SH-SY5Y (cell line): ENCODE data around the gene KNSTRN.

ENCODE experiments used
- GATA2 ChIP-seq: IDR thresholded peaks from 2 replicates; pipeline ENCODE4 v1.6.1; 2011; ENCODE audit warnings: mild to moderate bottlenecking, low read depth, low read length
- GATA3 ChIP-seq: IDR thresholded peaks from 2 replicates; pipeline ENCODE4 v1.6.1; 2011; ENCODE audit warnings: low read depth, mild to moderate bottlenecking, low read length, moderate library complexity

Gene KNSTRN

GRCh38 chr15:40382580-40383456, at the start of gene KNSTRN:
KNSTRN (plus strand) TSS chr15:40382721; CDS start chr15:40382836, 115 bp downstream.
- no peak for TF ChIP-seq GATA3
- TF ChIP-seq GATA2, result no peak

GRCh38 chr15:40333922-40334492, 48.5 kb upstream of the KNSTRN start:
- TF ChIP-seq GATA2 (no peak), GATA3 (no peak)

- TF ChIP-seq GATA2, result no peak
- TF ChIP-seq GATA3, result no peak
Measured at GRCh38 chr15:40334541-40334940, 48.0 kb upstream of the KNSTRN start.

GRCh38 chr15:40334941-40335795, 47.4 kb upstream of the KNSTRN start:
- TF ChIP-seq GATA3, result no peak
- no peak for TF ChIP-seq GATA2

- TF ChIP-seq GATA2, result no peak
Measured at GRCh38 chr15:40335938-40336743, 46.4 kb upstream of the KNSTRN start.

- no peak for TF ChIP-seq GATA2
- TF ChIP-seq GATA3, result no peak
Measured at GRCh38 chr15:40336744-40337122, 45.8 kb upstream of the KNSTRN start.

GRCh38 chr15:40337597-40337996, 44.9 kb upstream of the KNSTRN start:
- TF ChIP-seq GATA2 (no peak), GATA3 (no peak)

- TF ChIP-seq GATA2 (no peak), GATA3 (no peak)
Measured at GRCh38 chr15:40338041-40338657, 44.4 kb upstream of the KNSTRN start.

GRCh38 chr15:40338921-40339620, 43.5 kb upstream of the KNSTRN start:
- TF ChIP-seq GATA2 (no peak), GATA3 (no peak)

- TF ChIP-seq GATA3 (no peak), GATA2 (no peak)
Measured at GRCh38 chr15:40339621-40339945, 42.9 kb upstream of the KNSTRN start.

- no peak for TF ChIP-seq GATA2
- no peak for TF ChIP-seq GATA3
Measured at GRCh38 chr15:40340038-40340739, 42.3 kb upstream of the KNSTRN start.

GRCh38 chr15:40340740-40341400, 41.7 kb upstream of the KNSTRN start, which contains the start of gene CCDC9B:
CCDC9B (minus strand) TSS chr15:40340939; CDS start chr15:40340819, 120 bp downstream.
- no peak for TF ChIP-seq GATA3
- TF ChIP-seq GATA2, result peak; percentile 89
